ENCODE measurements around the gene USH2A.

Gene USH2A

GRCh38 chr1:215963040-215963439, 460.2 kb downstream of the USH2A start:
- Histone ChIP-seq H3K4me2 (ENCODE audit: low read depth, low read length) (no peak overlapping the region), H3K9me2 (replicated peaks; ENCODE audit: insufficient read depth, low read length) (no peaks in the 10 kb centered on the region), H3K9ac (ENCODE audit: low read length) (no peak overlapping the region), H3K27ac (ENCODE audit: low read length) (no peak overlapping the region), H3K79me2 (ENCODE audit: low read length) (no peaks in the 10 kb centered on the region), H3K4me3 (ENCODE audit: low read length) (no peak overlapping the region), H2AFZ (ENCODE audit: low read length) (no peak overlapping the region), H3K27me3 (replicated peaks; ENCODE audit: insufficient read depth, low read length) (no peaks in the 10 kb centered on the region), H4K20me1 (ENCODE audit: insufficient read depth, low read length) (no peaks in the 10 kb centered on the region), H3F3A (ENCODE audit: insufficient read depth, low read length) (no peaks in the 10 kb centered on the region), H3K4me1 (ENCODE audit: low read length) (no peaks in the 10 kb centered on the region), H3K36me3 (replicated peaks; ENCODE audit: insufficient read depth, low read length) (no peaks in the 10 kb centered on the region), H3K9me3 (replicated peaks; ENCODE audit: insufficient read depth, low read length) (no peaks in the 10 kb centered on the region)
- no peak for DNase-seq
- TF ChIP-seq EZH2 (optimal IDR thresholded peaks at IDR 0.05; ENCODE audit: low read depth, low read length) (no peak), EZH2phosphoT487 (IDR thresholded peaks at IDR 0.05; ENCODE audit: low read length) (no peak)
- TF ChIP-seq, protein P1, sequence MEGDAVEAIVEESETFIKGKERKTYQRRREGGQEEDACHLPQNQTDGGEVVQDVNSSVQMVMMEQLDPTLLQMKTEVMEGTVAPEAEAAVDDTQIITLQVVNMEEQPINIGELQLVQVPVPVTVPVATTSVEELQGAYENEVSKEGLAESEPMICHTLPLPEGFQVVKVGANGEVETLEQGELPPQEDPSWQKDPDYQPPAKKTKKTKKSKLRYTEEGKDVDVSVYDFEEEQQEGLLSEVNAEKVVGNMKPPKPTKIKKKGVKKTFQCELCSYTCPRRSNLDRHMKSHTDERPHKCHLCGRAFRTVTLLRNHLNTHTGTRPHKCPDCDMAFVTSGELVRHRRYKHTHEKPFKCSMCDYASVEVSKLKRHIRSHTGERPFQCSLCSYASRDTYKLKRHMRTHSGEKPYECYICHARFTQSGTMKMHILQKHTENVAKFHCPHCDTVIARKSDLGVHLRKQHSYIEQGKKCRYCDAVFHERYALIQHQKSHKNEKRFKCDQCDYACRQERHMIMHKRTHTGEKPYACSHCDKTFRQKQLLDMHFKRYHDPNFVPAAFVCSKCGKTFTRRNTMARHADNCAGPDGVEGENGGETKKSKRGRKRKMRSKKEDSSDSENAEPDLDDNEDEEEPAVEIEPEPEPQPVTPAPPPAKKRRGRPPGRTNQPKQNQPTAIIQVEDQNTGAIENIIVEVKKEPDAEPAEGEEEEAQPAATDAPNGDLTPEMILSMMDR (IDR thresholded peaks at IDR 0.05; ENCODE audit: low read length): no peak

GRCh38 chr1:215958841-215959240, 464.4 kb downstream of the USH2A start:
- Histone ChIP-seq H4K20me1 (ENCODE audit: insufficient read depth, low read length) (no peaks in the 10 kb centered on the region), H3K4me1 (ENCODE audit: low read length) (no peaks in the 10 kb centered on the region), H3K79me2 (ENCODE audit: low read length) (no peaks in the 10 kb centered on the region), H3K4me2 (ENCODE audit: low read depth, low read length) (no peak overlapping the region), H3K27me3 (replicated peaks; ENCODE audit: insufficient read depth, low read length) (no peaks in the 10 kb centered on the region), H3K9me2 (replicated peaks; ENCODE audit: insufficient read depth, low read length) (no peaks in the 10 kb centered on the region), H3K27ac (ENCODE audit: low read length) (no peak overlapping the region), H3K4me3 (ENCODE audit: low read length) (no peak overlapping the region), H3F3A (ENCODE audit: insufficient read depth, low read length) (no peaks in the 10 kb centered on the region), H3K36me3 (replicated peaks; ENCODE audit: insufficient read depth, low read length) (no peaks in the 10 kb centered on the region), H2AFZ (ENCODE audit: low read length) (no peak overlapping the region), H3K9me3 (replicated peaks; ENCODE audit: insufficient read depth, low read length) (no peaks in the 10 kb centered on the region), H3K9ac (ENCODE audit: low read length) (no peak overlapping the region)
- no peak for DNase-seq
- no peak for TF ChIP-seq EZH2 (optimal IDR thresholded peaks at IDR 0.05; ENCODE audit: low read depth, low read length)
- TF ChIP-seq, protein P1 (IDR thresholded peaks at IDR 0.05; ENCODE audit: low read length): no peak
- TF ChIP-seq EZH2phosphoT487 (IDR thresholded peaks at IDR 0.05; ENCODE audit: low read length): no peak

- no peaks in the 10 kb centered on the region for H3K36me3 ChIP-seq (replicated peaks; ENCODE audit: insufficient read depth, low read length)
- no peak overlapping the region for H3K9ac ChIP-seq (ENCODE audit: low read length)
- H3K9me3 ChIP-seq (replicated peaks; ENCODE audit: insufficient read depth, low read length): no peaks in the 10 kb centered on the region
- H3K79me2 ChIP-seq (ENCODE audit: low read length): no peaks in the 10 kb centered on the region
- no peaks in the 10 kb centered on the region for H3F3A ChIP-seq (ENCODE audit: insufficient read depth, low read length)
- no peaks in the 10 kb centered on the region for H3K27me3 ChIP-seq (replicated peaks; ENCODE audit: insufficient read depth, low read length)
- no peaks in the 10 kb centered on the region for H4K20me1 ChIP-seq (ENCODE audit: insufficient read depth, low read length)
- no peak for DNase-seq
- no peaks in the 10 kb centered on the region for H3K4me1 ChIP-seq (ENCODE audit: low read length)
- H2AFZ ChIP-seq (ENCODE audit: low read length): no peak overlapping the region
- H3K27ac ChIP-seq (ENCODE audit: low read length): no peak overlapping the region
- TF ChIP-seq, protein P1 (IDR thresholded peaks at IDR 0.05; ENCODE audit: low read length): no peak
- TF ChIP-seq EZH2 (optimal IDR thresholded peaks at IDR 0.05; ENCODE audit: low read depth, low read length) (no peak), EZH2phosphoT487 (IDR thresholded peaks at IDR 0.05; ENCODE audit: low read length) (no peak)
- no peaks in the 10 kb centered on the region for H3K9me2 ChIP-seq (replicated peaks; ENCODE audit: insufficient read depth, low read length)
- no peak overlapping the region for H3K4me2 ChIP-seq (ENCODE audit: low read depth, low read length)
- H3K4me3 ChIP-seq (ENCODE audit: low read length): no peak overlapping the region
Observed at GRCh38 chr1:215957663-215958062, 465.6 kb downstream of the USH2A start.
